Measurements from ENCODE around the gene BHLHE41. TPM values are rescaled to one million over a fixed set of nuclear protein-coding genes. Genes with fewer than 3 reads are reported as not detected.
A peak's percentile ranks its signal among the peaks of the same experiment; 100 is the strongest.

The BHLHE41 gene
- total RNA-seq, 2 donors from 2014 or later, result 0.11 to 3.5 TPM

GRCh38 chr12:26118308-26118707, 6.5 kb downstream of the BHLHE41 start:
- DNase-seq, result no peak
- H3K9me3 Mint-ChIP-seq, result no peaks in the 10 kb centered on the region
- no peaks in the 10 kb centered on the region for H3K9me3 ChIP-seq (ENCODE audit: control insufficient read depth, low read length)
- H3K4me3 ChIP-seq (ENCODE audit: low read length), result no peak overlapping the region
- peaks cover 57% of the 10 kb centered on the region for H3K4me1 Mint-ChIP-seq
- no peak for TF ChIP-seq CTCF (conservative IDR thresholded peaks at IDR 0.05)
- no peak overlapping the region for H3K9ac ChIP-seq (ENCODE audit: extremely low read depth, low read length, poor library complexity, severe bottlenecking)
- peaks cover 11% of the 10 kb centered on the region for H3K4me1 ChIP-seq (ENCODE audit: control insufficient read depth, insufficient read depth, low read length)
- no peaks in the 10 kb centered on the region for H3K36me3 ChIP-seq (ENCODE audit: control insufficient read depth, insufficient read depth, low read length)
- H3K27ac ChIP-seq (ENCODE audit: low read depth, low read length), result no peak overlapping the region
- H3K4me3 Mint-ChIP-seq, result no peak overlapping the region
- peaks cover 48% of the 10 kb centered on the region for H3K27me3 ChIP-seq (ENCODE audit: control insufficient read depth, insufficient read depth, low read length, poor library complexity, severe bottlenecking)
- H3K27me3 Mint-ChIP-seq (ENCODE audit: insufficient read depth), result peaks cover 51% of the 10 kb centered on the region
- WGBS, 2 experiments (ENCODE audit: insufficient coverage in 1 of 2, insufficient read length in 1 of 2), result 82% methylated on average over 4 of the region's 4 CpGs; no CpG with 5 or more reads in 1 of the 2 experiments
- H3K36me3 Mint-ChIP-seq (ENCODE audit: low read depth), result no peaks in the 10 kb centered on the region
- no peak overlapping the region for H3K27ac Mint-ChIP-seq

GRCh38 chr12:26116829-26117715, 7.8 kb downstream of the BHLHE41 start:
- no peak overlapping the region for H3K4me3 Mint-ChIP-seq
- peak; percentile 38 for DNase-seq
- H3K36me3 ChIP-seq (ENCODE audit: control insufficient read depth, insufficient read depth, low read length), result no peaks in the 10 kb centered on the region
- H3K27me3 Mint-ChIP-seq (ENCODE audit: insufficient read depth), result peaks cover 41% of the 10 kb centered on the region
- WGBS, 2 experiments (ENCODE audit: insufficient coverage in 1 of 2, insufficient read length in 1 of 2), result 52 to 64% methylated on average over 1 to 6 of the region's 6 CpGs
- H3K9ac ChIP-seq (ENCODE audit: extremely low read depth, low read length, poor library complexity, severe bottlenecking), result no peak overlapping the region
- H3K36me3 Mint-ChIP-seq (ENCODE audit: low read depth), result no peaks in the 10 kb centered on the region
- H3K9me3 Mint-ChIP-seq, result no peaks in the 10 kb centered on the region
- no peak for TF ChIP-seq CTCF (conservative IDR thresholded peaks at IDR 0.05)
- no peak overlapping the region for H3K4me3 ChIP-seq (ENCODE audit: low read length)
- no peak overlapping the region for H3K27ac Mint-ChIP-seq
- no peaks in the 10 kb centered on the region for H3K9me3 ChIP-seq (ENCODE audit: control insufficient read depth, low read length)
- peaks cover 39% of the 10 kb centered on the region for H3K27me3 ChIP-seq (ENCODE audit: control insufficient read depth, insufficient read depth, low read length, poor library complexity, severe bottlenecking)
- H3K4me1 Mint-ChIP-seq, result peaks cover 64% of the 10 kb centered on the region
- no peak overlapping the region for H3K27ac ChIP-seq (ENCODE audit: low read depth, low read length)
- peaks cover 11% of the 10 kb centered on the region for H3K4me1 ChIP-seq (ENCODE audit: control insufficient read depth, insufficient read depth, low read length)

- Histone ChIP-seq H3K36me3 (ENCODE audit: control insufficient read depth, insufficient read depth, low read length) (no peaks in the 10 kb centered on the region), H3K9ac (ENCODE audit: extremely low read depth, low read length, poor library complexity, severe bottlenecking) (peak overlapping the region; percentile 62), H3K4me3 (ENCODE audit: low read length) (peak overlapping the region; percentile 77), H3K27me3 (ENCODE audit: control insufficient read depth, insufficient read depth, low read length, poor library complexity, severe bottlenecking) (peaks cover 17% of the 10 kb centered on the region), H3K9me3 (ENCODE audit: control insufficient read depth, low read length) (no peaks in the 10 kb centered on the region), H3K27ac (ENCODE audit: low read depth, low read length) (peak overlapping the region; percentile 47), H3K4me1 (ENCODE audit: control insufficient read depth, insufficient read depth, low read length) (peaks cover 8% of the 10 kb centered on the region)
- Mint-ChIP-seq H3K36me3 (ENCODE audit: low read depth) (no peaks in the 10 kb centered on the region), H3K4me3 (peak overlapping the region; percentile 57), H3K27ac (no peak overlapping the region), H3K27me3 (ENCODE audit: insufficient read depth) (peaks cover 26% of the 10 kb centered on the region), H3K4me1 (peaks cover 66% of the 10 kb centered on the region), H3K9me3 (no peaks in the 10 kb centered on the region)
- DNase-seq, result no peak
- WGBS, 2 experiments (ENCODE audit: insufficient coverage in 1 of 2, insufficient read length in 1 of 2), result 55 to 73% methylated on average over 11 to 13 of the region's 13 CpGs
- TF ChIP-seq CTCF (conservative IDR thresholded peaks at IDR 0.05), result no peak
These were observed 10.0 kb downstream of the BHLHE41 start for GRCh38 chr12:26114720-26115401.

All from endodermal cell (in vitro differentiated cells).